Measurements from ENCODE around the gene KLHDC9.

- TF ChIP-seq POLR2AphosphoS5 (IDR thresholded peaks at IDR 0.05; ENCODE audit: control insufficient read depth, insufficient read depth, low read depth, low read length) (no peak), ZNF253 (CRISPR knock-in tag; conservative IDR thresholded peaks at IDR 0.05) (no peak), EP300 (IDR thresholded peaks at IDR 0.05; ENCODE audit: low read length) (no peak), CTCF (IDR thresholded peaks at IDR 0.05 in 2 of 3, conservative IDR thresholded peaks at IDR 0.05 in 1 of 3; ENCODE audit: insufficient read depth in 2 of 3, low read depth in 1 of 3, low read length in 3 of 3) (no peak), JUND (IDR thresholded peaks at IDR 0.05; ENCODE audit: borderline replicate concordance, low read depth, low read length) (no peak), JUND (tag; IDR thresholded peaks at IDR 0.05; ENCODE audit: borderline replicate concordance, low read depth, low read length) (no peak), POLR2A (conservative IDR thresholded peaks at IDR 0.05) (no peak), KDM1A (IDR thresholded peaks at IDR 0.05) (no peak)
- TF ChIP-seq, protein P1, sequence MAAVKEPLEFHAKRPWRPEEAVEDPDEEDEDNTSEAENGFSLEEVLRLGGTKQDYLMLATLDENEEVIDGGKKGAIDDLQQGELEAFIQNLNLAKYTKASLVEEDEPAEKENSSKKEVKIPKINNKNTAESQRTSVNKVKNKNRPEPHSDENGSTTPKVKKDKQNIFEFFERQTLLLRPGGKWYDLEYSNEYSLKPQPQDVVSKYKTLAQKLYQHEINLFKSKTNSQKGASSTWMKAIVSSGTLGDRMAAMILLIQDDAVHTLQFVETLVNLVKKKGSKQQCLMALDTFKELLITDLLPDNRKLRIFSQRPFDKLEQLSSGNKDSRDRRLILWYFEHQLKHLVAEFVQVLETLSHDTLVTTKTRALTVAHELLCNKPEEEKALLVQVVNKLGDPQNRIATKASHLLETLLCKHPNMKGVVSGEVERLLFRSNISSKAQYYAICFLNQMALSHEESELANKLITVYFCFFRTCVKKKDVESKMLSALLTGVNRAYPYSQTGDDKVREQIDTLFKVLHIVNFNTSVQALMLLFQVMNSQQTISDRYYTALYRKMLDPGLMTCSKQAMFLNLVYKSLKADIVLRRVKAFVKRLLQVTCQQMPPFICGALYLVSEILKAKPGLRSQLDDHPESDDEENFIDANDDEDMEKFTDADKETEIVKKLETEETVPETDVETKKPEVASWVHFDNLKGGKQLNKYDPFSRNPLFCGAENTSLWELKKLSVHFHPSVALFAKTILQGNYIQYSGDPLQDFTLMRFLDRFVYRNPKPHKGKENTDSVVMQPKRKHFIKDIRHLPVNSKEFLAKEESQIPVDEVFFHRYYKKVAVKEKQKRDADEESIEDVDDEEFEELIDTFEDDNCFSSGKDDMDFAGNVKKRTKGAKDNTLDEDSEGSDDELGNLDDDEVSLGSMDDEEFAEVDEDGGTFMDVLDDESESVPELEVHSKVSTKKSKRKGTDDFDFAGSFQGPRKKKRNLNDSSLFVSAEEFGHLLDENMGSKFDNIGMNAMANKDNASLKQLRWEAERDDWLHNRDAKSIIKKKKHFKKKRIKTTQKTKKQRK (IDR thresholded peaks at IDR 0.05; ENCODE audit: borderline replicate concordance, low read depth, low read length) = no peak
- TF ChIP-seq, protein P2, sequence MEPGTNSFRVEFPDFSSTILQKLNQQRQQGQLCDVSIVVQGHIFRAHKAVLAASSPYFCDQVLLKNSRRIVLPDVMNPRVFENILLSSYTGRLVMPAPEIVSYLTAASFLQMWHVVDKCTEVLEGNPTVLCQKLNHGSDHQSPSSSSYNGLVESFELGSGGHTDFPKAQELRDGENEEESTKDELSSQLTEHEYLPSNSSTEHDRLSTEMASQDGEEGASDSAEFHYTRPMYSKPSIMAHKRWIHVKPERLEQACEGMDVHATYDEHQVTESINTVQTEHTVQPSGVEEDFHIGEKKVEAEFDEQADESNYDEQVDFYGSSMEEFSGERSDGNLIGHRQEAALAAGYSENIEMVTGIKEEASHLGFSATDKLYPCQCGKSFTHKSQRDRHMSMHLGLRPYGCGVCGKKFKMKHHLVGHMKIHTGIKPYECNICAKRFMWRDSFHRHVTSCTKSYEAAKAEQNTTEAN (CRISPR knock-in tag; IDR thresholded peaks at IDR 0.05) = no peak
These were observed 43.9 kb upstream of the KLHDC9 start for GRCh38 chr1:161054232-161054631.

Data from K562 (cell line).